OCI-LY1 (cell line): ENCODE measurements around the gene IMPA2.

Experiments used
- EZH2 ChIP-seq: fragments of 200-600 bp; sonication (generic), shearing (Covaris generic); IDR thresholded peaks from 2 replicates; pipeline ENCODE4 v1.8.0; 2017; ENCODE audit warnings: borderline replicate concordance, mixed run types, mild to moderate bottlenecking, antibody characterized with exemption, low read length, moderate library complexity, mixed read lengths
- TF ChIP-seq, protein P1 (sequence below): fragments of 200-600 bp; sonication (generic), shearing (Covaris generic); IDR thresholded peaks from 2 replicates; pipeline ENCODE4 v1.5.1; 2017; ENCODE audit warnings: mild to moderate bottlenecking, antibody characterized with exemption, low read length, moderate library complexity, mixed read lengths

DNA sequence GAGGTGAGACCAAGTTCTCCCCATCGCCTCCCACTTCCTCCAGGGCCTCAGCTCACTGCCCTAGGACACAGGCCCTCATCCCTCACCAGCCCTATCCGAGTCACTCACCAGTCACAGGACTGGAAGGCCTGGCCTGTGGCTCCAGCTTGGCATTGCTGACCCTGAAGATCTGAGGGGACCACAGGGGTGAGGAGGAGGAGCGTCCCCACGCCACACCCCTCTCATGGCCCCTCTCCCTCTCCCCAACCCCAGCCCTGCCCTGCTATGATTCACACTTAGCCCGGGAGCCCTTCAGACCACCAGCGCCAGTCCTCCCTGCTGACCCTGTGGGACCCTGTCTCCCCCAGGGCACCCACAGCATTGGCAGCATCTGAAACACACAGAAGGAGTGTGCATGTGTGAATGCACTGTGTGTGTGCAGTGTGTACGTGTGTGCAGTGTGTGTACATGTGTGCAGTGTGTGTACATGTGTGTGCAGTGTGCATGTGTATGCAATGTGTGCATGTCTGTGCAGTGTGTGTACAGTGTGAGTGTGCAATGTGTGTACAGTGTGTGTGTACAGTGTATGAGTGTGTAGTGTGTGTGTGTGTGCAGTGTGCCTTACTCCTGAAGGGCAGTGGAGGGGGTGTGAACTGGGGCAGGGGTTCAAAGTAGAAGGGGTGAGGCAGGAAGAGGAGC lies 82.9 kb downstream of the IMPA2 start:
- TF ChIP-seq, protein P1, sequence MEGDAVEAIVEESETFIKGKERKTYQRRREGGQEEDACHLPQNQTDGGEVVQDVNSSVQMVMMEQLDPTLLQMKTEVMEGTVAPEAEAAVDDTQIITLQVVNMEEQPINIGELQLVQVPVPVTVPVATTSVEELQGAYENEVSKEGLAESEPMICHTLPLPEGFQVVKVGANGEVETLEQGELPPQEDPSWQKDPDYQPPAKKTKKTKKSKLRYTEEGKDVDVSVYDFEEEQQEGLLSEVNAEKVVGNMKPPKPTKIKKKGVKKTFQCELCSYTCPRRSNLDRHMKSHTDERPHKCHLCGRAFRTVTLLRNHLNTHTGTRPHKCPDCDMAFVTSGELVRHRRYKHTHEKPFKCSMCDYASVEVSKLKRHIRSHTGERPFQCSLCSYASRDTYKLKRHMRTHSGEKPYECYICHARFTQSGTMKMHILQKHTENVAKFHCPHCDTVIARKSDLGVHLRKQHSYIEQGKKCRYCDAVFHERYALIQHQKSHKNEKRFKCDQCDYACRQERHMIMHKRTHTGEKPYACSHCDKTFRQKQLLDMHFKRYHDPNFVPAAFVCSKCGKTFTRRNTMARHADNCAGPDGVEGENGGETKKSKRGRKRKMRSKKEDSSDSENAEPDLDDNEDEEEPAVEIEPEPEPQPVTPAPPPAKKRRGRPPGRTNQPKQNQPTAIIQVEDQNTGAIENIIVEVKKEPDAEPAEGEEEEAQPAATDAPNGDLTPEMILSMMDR = no peak
- no peak for TF ChIP-seq EZH2
